Activated CD8-positive, alpha-beta memory T cell treated with anti-CD3 and anti-CD28 coated beads for 1 hour (primary cell): Measurements from ENCODE around the gene LSM14B.

Source experiments
- DNase-seq, 2 donors: peaks; one replicate each; pipeline ENCODE4 v3.0.0-alpha.2; 2020; ENCODE audit warnings: low read depth in 1 of 2; ENCODE audit errors: extremely low read depth in 1 of 2

The LSM14B gene

GRCh38 chr20:62131560-62132320 lies 9.5 kb downstream of the LSM14B start:
- no peak for DNase-seq

GRCh38 chr20:62132421-62132820 lies 10.1 kb downstream of the LSM14B start:
- no peak for DNase-seq

DNA sequence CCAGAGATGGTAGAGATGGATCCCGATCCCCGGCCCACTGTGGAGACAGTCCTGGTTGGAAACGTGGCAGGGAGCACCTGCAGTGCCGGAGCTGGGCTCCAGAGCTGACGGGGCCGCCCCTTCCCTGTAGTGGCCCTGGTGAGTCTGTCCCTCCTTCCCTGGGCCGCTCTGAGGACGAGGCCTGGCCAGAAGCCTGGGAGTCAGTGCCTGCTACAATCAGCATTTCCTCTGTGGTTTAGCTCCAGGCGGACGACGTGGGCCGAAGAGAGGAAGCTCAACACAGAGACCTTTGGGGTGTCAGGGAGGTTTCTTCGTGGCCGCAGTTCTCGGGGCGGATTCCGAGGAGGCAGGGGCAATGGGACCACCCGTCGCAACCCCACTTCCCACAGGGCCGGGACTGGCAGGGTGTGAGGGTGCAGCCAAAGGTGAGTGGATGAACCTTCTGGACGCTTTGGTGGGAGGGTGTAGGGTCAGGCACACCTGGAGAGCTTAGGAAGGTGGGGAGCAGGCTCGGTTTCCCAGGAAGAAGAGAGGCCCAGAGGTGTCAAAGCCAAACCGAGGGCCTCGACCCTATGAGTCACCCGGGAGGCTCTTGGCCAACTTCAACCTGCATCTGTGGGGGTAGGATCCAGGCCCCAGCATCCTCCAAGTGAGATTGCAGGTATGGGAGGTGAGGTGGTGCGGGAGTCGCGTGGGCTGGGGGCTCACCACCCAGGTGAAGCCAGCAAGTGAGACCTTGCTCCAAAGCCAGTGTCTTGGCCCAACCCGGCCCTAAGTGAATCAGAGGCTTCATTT lies 11.0 kb downstream of the LSM14B start:
- no peak for DNase-seq

GRCh38 chr20:62133864-62134263 lies 11.6 kb downstream of the LSM14B start:
- no peak for DNase-seq

DNA sequence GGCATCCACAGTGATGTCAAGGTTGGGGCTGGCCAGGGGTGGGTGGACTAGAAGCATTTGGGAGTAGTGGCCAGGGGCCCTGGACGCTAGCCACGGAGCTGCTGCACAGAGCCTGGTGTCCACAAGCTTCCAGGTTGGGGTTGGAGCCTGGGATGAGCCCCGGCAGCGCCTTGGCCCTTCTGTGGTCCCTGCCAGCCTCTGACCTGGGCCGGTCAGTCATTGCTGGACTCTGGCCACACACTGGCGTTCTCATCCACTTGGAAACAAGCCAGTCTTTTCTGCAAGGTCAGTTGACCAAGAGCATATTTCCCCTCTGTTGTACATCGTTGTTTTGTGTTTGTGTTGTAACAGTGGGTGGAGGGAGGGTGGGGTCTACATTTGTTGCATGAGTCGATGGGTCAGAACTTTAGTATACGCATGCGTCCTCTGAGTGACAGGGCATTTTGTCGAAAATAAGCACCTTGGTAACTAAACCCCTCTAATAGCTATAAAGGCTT lies 12.5 kb downstream of the LSM14B start:
- no peak for DNase-seq

DNA sequence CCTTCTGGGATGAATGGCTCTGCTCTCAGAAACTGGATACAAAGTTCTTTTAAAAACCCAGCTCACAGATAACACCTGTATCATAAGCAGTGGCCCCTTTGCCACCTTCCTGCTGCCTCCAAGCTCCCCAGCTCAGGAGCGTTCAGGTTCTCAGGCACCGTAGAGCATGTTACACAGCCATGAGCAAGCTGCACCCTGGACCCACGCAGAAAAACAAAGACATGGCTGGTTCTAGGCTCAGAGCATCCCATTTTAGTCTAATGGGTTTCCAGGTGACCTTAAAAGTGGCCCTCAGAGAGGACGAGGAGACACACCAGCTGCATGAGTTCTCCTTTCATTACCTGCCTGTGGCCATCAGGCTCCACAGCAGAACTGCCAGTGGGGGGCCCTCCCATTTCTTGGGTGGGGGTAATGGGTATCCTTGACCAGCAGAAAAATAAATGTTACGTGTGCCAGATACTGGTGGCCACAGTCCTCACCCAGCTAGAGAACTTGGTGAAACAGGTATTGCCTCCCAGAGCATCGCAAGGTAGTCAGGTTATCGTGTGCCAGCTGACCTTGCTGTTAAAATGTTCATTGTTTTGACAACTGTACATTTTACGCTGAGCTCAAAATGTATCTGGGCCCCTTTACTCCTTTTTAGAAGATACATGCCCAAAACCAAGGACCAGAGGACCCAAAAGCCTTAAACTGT lies 13.4 kb downstream of the LSM14B start:
- no peak for DNase-seq

GRCh38 chr20:62136283-62137091 lies 14.2 kb downstream of the LSM14B start:
- DNase-seq, result peak in 1 of 2 donors; percentile 59

DNA sequence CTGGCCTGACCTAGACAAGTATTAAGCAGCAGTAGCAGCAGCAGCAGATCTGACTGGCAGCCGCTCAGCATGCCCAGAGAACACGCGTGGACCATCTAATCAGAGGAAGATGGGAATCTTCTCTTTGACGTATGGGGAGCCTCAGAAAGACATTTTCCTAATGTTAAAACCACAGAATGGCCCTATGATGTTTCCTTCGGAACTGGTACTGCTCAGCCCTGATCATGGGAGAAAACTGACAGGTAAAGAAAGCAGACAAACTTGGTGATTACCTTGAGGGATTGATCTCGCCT lies 14.8 kb downstream of the LSM14B start:
- no peak for DNase-seq

DNA sequence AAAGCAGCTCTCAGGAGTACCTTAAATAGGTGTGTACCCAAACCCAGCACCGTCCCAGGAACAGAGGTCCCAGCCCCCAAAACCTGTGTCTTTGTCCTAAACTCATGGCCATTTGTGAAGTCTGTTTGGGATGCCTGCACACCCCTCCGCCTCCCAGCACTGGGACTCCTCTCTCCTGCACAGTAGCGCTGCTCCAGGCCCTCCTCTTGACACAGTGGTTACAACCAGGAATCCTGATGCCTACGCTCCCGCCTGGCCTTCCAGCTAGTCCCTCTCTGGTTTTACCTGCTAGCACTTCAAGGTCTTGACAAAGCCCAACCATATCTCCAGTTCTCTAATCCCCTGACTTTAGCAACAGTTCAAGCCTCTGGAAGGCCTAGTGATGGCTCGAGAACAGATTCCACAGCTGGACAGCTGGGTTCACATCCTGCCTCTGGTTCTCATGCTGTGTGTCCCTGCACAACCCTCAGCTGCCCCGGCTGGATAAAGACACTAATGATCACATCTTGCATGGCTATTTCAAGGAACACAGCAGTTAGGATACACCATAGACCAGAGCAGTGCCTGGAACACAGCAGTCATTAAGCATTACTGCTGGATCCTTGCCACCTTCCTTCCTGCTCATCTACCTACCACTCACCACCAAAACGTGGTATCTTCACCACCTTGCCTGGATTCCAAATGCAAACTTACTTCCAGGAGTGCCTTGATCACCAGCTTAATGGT lies 15.4 kb downstream of the LSM14B start:
- no peak for DNase-seq

DNA sequence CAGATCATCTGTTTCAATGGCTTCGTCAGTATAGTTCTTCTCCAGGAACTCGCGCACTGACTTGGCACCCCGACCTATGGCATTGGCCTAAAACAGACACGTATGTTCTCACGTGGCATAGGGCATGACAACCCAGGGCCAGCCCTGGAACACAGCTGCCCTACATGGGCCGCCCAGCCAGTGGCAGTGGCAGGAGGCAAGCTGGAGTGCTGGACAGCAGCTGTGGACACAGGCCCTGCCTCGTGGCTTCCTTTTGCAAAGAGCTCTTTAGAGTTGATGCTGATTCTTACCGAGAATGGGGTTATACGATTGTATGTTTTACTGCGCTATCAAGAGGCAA lies 15.9 kb downstream of the LSM14B start:
- DNase-seq, result no peak

GRCh38 chr20:62138912-62139311 lies 16.6 kb downstream of the LSM14B start:
- no peak for DNase-seq

DNA sequence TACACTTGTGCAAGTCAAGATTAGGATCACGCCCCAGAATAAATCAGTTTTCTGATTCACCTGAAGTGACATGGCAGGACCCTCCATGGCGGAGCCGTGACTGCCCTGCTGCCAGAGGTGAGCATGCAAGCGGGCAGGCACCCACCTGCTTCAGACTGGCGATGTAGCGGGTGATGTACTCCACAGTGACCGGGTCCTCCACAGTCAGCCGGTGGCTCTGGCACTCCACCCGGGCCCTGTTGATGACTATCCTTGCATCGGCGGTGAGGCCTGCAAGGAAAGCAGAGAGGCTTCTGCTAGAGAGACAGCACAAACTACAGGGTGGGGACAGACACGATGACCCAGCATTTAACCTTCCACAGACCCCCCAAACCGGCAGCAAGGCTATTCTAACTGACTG lies 17.4 kb downstream of the LSM14B start:
- no peak for DNase-seq

- no peak for DNase-seq
Observed at GRCh38 chr20:62141043-62141396, 18.7 kb downstream of the LSM14B start.

DNA sequence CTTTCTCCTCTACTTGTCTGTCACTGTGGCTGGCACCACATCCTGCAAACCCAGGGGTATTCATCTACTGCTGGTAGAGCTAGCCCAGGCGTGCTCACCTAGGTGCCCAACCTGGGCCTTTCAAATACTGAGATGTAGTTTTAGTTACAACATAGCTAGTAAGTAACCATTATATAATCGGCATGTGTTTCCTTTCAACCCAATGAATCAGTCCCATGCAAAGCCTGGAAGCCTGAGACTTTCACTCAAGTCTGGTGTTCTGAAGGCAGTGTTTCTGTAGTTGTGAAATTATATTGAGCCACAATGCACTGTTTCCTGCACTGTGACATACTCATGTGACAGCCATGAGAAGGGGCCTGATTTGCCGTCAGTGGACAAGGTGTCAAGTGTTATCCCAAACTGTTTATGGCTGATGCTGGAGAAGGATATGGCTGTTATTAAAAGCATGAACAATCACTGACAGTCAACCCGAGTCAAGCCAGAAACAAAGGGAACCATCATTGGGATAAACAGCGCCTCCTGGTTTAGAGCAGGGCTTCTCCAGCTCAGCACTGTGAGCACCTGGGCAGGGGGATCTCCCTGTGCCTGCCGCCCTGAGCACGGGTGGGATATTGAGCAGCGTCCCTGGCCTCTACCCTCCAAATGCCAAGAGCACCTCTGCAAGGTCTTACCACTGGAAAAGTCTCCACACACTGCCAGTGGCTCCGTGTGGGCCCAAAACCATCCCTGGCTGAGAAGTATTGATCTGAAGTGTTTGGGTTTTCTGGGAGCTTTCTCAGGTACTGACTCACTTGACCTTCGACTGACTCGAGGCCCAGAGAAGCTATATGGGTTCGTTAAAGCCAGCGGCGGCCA lies 19.3 kb downstream of the LSM14B start:
- no peak for DNase-seq

DNA sequence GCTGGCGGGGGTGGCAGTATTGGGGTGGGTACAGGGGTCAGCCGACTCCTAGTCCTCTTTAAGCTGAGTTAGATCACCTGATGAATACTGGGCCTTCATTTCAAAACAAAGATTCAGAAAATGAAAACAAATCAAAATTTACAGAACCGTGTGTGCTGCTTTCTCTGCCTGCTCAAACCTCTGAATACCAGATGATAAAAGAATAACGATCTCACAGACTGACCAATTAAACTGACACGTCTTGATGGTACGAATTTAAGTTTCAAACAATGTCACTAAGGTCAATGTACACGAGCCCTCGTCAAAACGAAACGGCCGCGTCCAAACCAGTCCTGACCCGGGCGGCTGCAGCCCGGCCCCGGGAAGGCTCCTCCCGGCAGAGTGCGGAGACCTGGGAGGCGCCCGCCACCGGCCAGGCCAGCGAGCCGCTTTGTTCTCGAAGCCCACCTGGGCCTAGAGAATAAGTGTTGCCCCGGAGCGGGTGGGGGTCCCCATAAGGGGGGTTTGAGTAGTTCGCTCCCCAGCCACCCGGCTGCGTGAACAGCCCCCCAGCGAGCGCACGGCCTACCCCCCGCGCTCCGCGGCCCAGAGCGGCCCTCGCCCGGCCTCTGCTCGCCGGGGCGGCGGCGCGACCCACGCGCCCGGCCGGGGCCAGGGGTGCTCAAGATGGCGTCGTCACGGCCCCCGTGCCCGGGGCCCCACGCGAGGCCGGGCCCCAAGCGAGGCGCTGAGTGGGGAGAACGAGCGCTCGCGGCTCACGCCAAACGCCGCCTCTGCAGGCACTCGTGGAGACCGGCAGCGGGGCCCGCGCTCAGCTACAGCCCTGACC lies 20.2 kb downstream of the LSM14B start:
- DNase-seq, result no peak

- peak in 1 of 2 donors; percentile 79 for DNase-seq
Observed at GRCh38 chr20:62143081-62143956, 21.0 kb downstream of the LSM14B start, which contains the start of the genes PSMA7 and SS18L1. PSMA7 (minus strand) TSS chr20:62143394; CDS start chr20:62143303, 91 bp downstream. SS18L1 (plus strand) TSS chr20:62143769; CDS start chr20:62143821, 52 bp downstream.
